Measurements from ENCODE around the gene MDFI. TPM values are rescaled to one million over a fixed set of nuclear protein-coding genes. Genes with fewer than 3 reads are reported as not detected.
A peak's percentile ranks its signal among the peaks of the same experiment; 100 is the strongest.

Gene MDFI
- total and polyA plus RNA-seq, 4 donors: 0.24 to 2.8 (median 0.50) TPM; not detected in 1

DNA sequence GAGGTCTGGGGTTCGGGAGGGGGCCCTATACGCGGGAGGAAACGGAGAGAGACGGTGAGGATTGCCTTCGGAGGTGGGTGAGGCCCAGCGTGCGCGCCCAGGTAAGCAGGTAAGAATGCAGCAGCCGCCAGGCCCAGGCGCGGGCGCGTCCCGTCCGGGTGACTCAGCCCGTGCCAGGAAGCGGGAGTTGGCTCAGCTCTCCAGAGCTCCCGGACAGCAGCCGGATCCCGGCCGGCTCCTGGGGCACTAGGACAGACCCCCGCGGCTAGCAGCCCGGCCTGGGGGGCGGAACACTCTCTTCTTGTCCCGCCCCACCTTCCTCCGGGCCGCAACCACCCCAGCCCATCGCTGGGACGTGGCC, 1.5 kb upstream of the MDFI start:
- TF ChIP-seq RAD21 (IDR thresholded peaks at IDR 0.05) (no peak), CTCF (IDR thresholded peaks at IDR 0.05; ENCODE audit: low read depth, low read length, missing input control) (no peak)
- Histone ChIP-seq H3K4me1 (ENCODE audit: control insufficient read depth in 4 of 4, insufficient read depth in 4 of 4, low read length in 3 of 4) (peaks cover 0 to 23% (median 13%) of the 10 kb centered on the region in 4 donors), H3K4me3 (ENCODE audit: low read depth in 1 of 3, low read length in 3 of 3) (no peak overlapping the region), H3K9ac (ENCODE audit: low read depth in 1 of 2, low read length in 2 of 2) (no peak overlapping the region), H3K27ac (ENCODE audit: low read depth in 1 of 2, low read length in 2 of 2) (no peak overlapping the region), H3K9me3 (ENCODE audit: control insufficient read depth in 4 of 4, low read length in 3 of 4) (no peaks in the 10 kb centered on the region), H3K27me3 (ENCODE audit: control insufficient read depth in 4 of 4, insufficient read depth in 4 of 4, low read length in 3 of 4) (peaks cover 0 to 13% (median 3%) of the 10 kb centered on the region in 4 donors), H3K36me3 (ENCODE audit: control insufficient read depth in 4 of 4, insufficient read depth in 3 of 4, low read depth in 1 of 4, low read length in 3 of 4) (no peaks in the 10 kb centered on the region)
- WGBS: 19% methylated on average over 31 of the region's 31 CpGs
- DNase-seq (ENCODE audit: low spot score): no peak

- Histone ChIP-seq H3K27me3 (ENCODE audit: control insufficient read depth in 4 of 4, insufficient read depth in 4 of 4, low read length in 3 of 4) (peaks cover 0 to 13% (median 3%) of the 10 kb centered on the region in 4 donors), H3K36me3 (ENCODE audit: control insufficient read depth in 4 of 4, insufficient read depth in 3 of 4, low read depth in 1 of 4, low read length in 3 of 4) (no peaks in the 10 kb centered on the region), H3K9ac (ENCODE audit: low read depth in 1 of 2, low read length in 2 of 2) (no peak overlapping the region), H3K27ac (ENCODE audit: low read depth in 1 of 2, low read length in 2 of 2) (no peak overlapping the region), H3K4me1 (ENCODE audit: control insufficient read depth in 4 of 4, insufficient read depth in 4 of 4, low read length in 3 of 4) (peaks cover 0 to 23% (median 13%) of the 10 kb centered on the region in 4 donors), H3K4me3 (ENCODE audit: low read depth in 1 of 3, low read length in 3 of 3) (peak overlapping the region in 1 of 3 donors; percentile 36), H3K9me3 (ENCODE audit: control insufficient read depth in 4 of 4, low read length in 3 of 4) (no peaks in the 10 kb centered on the region)
- WGBS: 8% methylated on average over 54 of the region's 54 CpGs
- DNase-seq (ENCODE audit: low spot score): no peak
- TF ChIP-seq HNF4G (IDR thresholded peaks at IDR 0.05): no peak
- TF ChIP-seq NR2F2 (IDR thresholded peaks at IDR 0.05): no peak
- no peak for TF ChIP-seq GABPA (IDR thresholded peaks at IDR 0.05 in 1 of 2, conservative IDR thresholded peaks at IDR 0.05 in 1 of 2)
- TF ChIP-seq, protein P1, sequence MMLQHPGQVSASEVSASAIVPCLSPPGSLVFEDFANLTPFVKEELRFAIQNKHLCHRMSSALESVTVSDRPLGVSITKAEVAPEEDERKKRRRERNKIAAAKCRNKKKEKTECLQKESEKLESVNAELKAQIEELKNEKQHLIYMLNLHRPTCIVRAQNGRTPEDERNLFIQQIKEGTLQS (IDR thresholded peaks at IDR 0.05): no peak
- TF ChIP-seq HNF4A (conservative IDR thresholded peaks at IDR 0.05): no peak
Measured at GRCh38 chr6:41637194-41638001, 870 bp upstream of the MDFI start.

DNA sequence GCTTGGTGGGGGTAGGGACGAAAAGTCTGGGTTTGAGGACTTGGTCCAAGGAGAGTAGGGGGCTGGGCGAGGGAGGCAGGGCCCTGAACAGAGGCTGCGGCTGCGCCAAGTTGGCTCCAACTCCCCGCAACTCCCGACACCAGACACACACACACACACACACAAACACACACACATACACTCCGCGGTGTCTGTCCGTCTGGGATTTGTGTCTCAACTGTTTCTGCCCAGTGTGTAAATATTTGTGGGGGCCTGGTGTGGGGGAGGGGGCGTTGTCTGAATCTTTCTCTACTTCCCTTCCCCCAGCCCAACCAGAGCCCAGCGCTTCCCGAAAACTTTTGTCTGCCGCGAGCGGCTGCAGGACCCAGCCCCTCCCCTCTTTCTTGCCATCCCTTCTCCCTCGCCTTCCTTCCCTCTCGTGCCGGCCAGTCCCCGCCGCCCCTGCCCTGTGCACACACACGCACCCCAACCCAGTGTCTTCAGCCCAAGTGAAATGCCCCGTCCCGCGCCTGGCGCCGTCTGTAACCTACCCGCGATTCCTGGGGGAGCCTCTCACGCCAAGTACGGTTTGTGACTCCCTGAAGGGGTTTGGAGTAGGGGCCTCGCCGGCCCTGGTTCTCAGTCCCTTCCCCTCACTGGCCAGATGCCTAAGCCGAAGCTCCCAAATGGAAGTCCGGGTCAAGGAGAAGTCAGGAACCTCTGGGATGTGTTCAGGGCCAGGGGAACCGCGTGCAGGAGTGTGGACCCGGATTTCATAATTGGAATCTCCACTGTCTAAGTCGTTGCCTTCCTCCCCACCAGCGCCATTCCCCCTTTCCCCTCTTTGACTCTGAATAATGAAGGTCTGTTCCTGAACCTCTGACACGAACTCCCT, 904 bp downstream of the MDFI start:
- Histone ChIP-seq H3K36me3 (ENCODE audit: control insufficient read depth in 4 of 4, insufficient read depth in 3 of 4, low read depth in 1 of 4, low read length in 3 of 4) (no peaks in the 10 kb centered on the region), H3K4me1 (ENCODE audit: control insufficient read depth in 4 of 4, insufficient read depth in 4 of 4, low read length in 3 of 4) (peaks cover 0 to 23% (median 13%) of the 10 kb centered on the region in 4 donors), H3K27me3 (ENCODE audit: control insufficient read depth in 4 of 4, insufficient read depth in 4 of 4, low read length in 3 of 4) (peaks cover 0 to 13% (median 3%) of the 10 kb centered on the region in 4 donors), H3K9me3 (ENCODE audit: control insufficient read depth in 4 of 4, low read length in 3 of 4) (no peaks in the 10 kb centered on the region), H3K9ac (ENCODE audit: low read depth in 1 of 2, low read length in 2 of 2) (no peak overlapping the region), H3K27ac (ENCODE audit: low read depth in 1 of 2, low read length in 2 of 2) (peak overlapping the region in 1 of 2 donors; percentile 41), H3K4me3 (ENCODE audit: low read depth in 1 of 3, low read length in 3 of 3) (peak overlapping the region in 1 of 3 donors; percentile 36)
- TF ChIP-seq YY1 (IDR thresholded peaks at IDR 0.05) (no peak), HNF4G (IDR thresholded peaks at IDR 0.05) (no peak), ZBTB33 (IDR thresholded peaks at IDR 0.05) (no peak), GABPA (IDR thresholded peaks at IDR 0.05 in 1 of 2, conservative IDR thresholded peaks at IDR 0.05 in 1 of 2) (no peak), TAF1 (conservative IDR thresholded peaks at IDR 0.05) (no peak)
- TF ChIP-seq, protein P2, sequence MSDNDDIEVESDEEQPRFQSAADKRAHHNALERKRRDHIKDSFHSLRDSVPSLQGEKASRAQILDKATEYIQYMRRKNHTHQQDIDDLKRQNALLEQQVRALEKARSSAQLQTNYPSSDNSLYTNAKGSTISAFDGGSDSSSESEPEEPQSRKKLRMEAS (IDR thresholded peaks at IDR 0.05): no peak
- TF ChIP-seq, protein P3, sequence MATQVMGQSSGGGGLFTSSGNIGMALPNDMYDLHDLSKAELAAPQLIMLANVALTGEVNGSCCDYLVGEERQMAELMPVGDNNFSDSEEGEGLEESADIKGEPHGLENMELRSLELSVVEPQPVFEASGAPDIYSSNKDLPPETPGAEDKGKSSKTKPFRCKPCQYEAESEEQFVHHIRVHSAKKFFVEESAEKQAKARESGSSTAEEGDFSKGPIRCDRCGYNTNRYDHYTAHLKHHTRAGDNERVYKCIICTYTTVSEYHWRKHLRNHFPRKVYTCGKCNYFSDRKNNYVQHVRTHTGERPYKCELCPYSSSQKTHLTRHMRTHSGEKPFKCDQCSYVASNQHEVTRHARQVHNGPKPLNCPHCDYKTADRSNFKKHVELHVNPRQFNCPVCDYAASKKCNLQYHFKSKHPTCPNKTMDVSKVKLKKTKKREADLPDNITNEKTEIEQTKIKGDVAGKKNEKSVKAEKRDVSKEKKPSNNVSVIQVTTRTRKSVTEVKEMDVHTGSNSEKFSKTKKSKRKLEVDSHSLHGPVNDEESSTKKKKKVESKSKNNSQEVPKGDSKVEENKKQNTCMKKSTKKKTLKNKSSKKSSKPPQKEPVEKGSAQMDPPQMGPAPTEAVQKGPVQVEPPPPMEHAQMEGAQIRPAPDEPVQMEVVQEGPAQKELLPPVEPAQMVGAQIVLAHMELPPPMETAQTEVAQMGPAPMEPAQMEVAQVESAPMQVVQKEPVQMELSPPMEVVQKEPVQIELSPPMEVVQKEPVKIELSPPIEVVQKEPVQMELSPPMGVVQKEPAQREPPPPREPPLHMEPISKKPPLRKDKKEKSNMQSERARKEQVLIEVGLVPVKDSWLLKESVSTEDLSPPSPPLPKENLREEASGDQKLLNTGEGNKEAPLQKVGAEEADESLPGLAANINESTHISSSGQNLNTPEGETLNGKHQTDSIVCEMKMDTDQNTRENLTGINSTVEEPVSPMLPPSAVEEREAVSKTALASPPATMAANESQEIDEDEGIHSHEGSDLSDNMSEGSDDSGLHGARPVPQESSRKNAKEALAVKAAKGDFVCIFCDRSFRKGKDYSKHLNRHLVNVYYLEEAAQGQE (IDR thresholded peaks at IDR 0.05): no peak
- 24% methylated on average over 40 of the region's 40 CpGs for WGBS
- DNase-seq (ENCODE audit: low spot score): no peak

All from liver (tissue), 9 donors.